ENCODE results near the gene PIP5K1B. TPM values are rescaled to one million over a fixed set of nuclear protein-coding genes. Genes with fewer than 3 reads are reported as not detected.

PIP5K1B gene
- total RNA-seq, 1 experiment from 2014 or later, result not detected

GRCh38 chr9:68898781-68899439 is 193.9 kb downstream of the PIP5K1B start:
- POLR2A ChIA-PET (ENCODE audit: unreplicated experiment), result no interaction called here
- ATAC-seq, result no peak

GRCh38 chr9:68904454-68904853 is 199.4 kb downstream of the PIP5K1B start:
- intact Hi-C loops (cut with micrococcal nuclease), result no loop called here
- CTCF ChIA-PET, result no interaction called here
- DNase-seq, result no peak
- no peaks in the 10 kb centered on the region for H3K9me3 ChIP-seq (ENCODE audit: low read length)
- no peaks in the 10 kb centered on the region for H4K20me1 ChIP-seq (ENCODE audit: low read length)
- no peak overlapping the region for H3K4me3 ChIP-seq (ENCODE audit: low read length)
- no peaks in the 10 kb centered on the region for H3K79me2 ChIP-seq (ENCODE audit: low read length)
- POLR2A ChIA-PET (ENCODE audit: unreplicated experiment), result no interaction called here
- no peak overlapping the region for H3K9ac ChIP-seq (ENCODE audit: low read length)
- no peaks in the 10 kb centered on the region for H3K36me3 ChIP-seq (ENCODE audit: low read depth, low read length)
- H3K27ac ChIP-seq (ENCODE audit: low read length), result no peak overlapping the region
- ATAC-seq, result no peak
- TF ChIP-seq, protein P1, sequence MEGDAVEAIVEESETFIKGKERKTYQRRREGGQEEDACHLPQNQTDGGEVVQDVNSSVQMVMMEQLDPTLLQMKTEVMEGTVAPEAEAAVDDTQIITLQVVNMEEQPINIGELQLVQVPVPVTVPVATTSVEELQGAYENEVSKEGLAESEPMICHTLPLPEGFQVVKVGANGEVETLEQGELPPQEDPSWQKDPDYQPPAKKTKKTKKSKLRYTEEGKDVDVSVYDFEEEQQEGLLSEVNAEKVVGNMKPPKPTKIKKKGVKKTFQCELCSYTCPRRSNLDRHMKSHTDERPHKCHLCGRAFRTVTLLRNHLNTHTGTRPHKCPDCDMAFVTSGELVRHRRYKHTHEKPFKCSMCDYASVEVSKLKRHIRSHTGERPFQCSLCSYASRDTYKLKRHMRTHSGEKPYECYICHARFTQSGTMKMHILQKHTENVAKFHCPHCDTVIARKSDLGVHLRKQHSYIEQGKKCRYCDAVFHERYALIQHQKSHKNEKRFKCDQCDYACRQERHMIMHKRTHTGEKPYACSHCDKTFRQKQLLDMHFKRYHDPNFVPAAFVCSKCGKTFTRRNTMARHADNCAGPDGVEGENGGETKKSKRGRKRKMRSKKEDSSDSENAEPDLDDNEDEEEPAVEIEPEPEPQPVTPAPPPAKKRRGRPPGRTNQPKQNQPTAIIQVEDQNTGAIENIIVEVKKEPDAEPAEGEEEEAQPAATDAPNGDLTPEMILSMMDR (conservative IDR thresholded peaks at IDR 0.05; ENCODE audit: low read depth, low read length), result no peak
- TF ChIP-seq EZH2 (IDR thresholded peaks at IDR 0.05; ENCODE audit: low read length, unreplicated experiment) (no peak), EZH2phosphoT487 (IDR thresholded peaks at IDR 0.05; ENCODE audit: borderline replicate concordance, low read length) (no peak)
- H3K9me2 ChIP-seq (replicated peaks; ENCODE audit: low read length), result no peaks in the 10 kb centered on the region
- no peaks in the 10 kb centered on the region for H3K4me1 ChIP-seq (ENCODE audit: insufficient read depth, low read length)
- peaks cover 78% of the 10 kb centered on the region for H3K27me3 ChIP-seq (ENCODE audit: low read length)
- no TSS peak for BruUV-seq (replicated peaks)
- no peak overlapping the region for H3K4me2 ChIP-seq (ENCODE audit: low read length)
- H2AFZ ChIP-seq (ENCODE audit: low read length), result no peak overlapping the region
- no peaks in the 10 kb centered on the region for H3F3A ChIP-seq (ENCODE audit: low read length, unreplicated experiment)

More at GRCh38 chr9:68898781-68899439, 193.9 kb downstream of the PIP5K1B start:
- no peak overlapping the region for H3K4me2 ChIP-seq (ENCODE audit: low read length)
- H3K79me2 ChIP-seq (ENCODE audit: low read length), result no peaks in the 10 kb centered on the region
- H3K9me2 ChIP-seq (replicated peaks; ENCODE audit: low read length), result no peaks in the 10 kb centered on the region
- CTCF ChIA-PET, result no interaction called here
- H2AFZ ChIP-seq (ENCODE audit: low read length), result no peak overlapping the region
- no peaks in the 10 kb centered on the region for H3K4me1 ChIP-seq (ENCODE audit: insufficient read depth, low read length)
- H3K36me3 ChIP-seq (ENCODE audit: low read depth, low read length), result no peaks in the 10 kb centered on the region
- no peak overlapping the region for H3K27ac ChIP-seq (ENCODE audit: low read length)
- H3K9me3 ChIP-seq (ENCODE audit: low read length), result no peaks in the 10 kb centered on the region
- H3K9ac ChIP-seq (ENCODE audit: low read length), result no peak overlapping the region
- no peak for DNase-seq
- intact Hi-C loops (cut with micrococcal nuclease), result no loop called here
- no peaks in the 10 kb centered on the region for H4K20me1 ChIP-seq (ENCODE audit: low read length)
- no TSS peak for BruUV-seq (replicated peaks)
- TF ChIP-seq, protein P1 (conservative IDR thresholded peaks at IDR 0.05; ENCODE audit: low read depth, low read length), result no peak
- TF ChIP-seq EZH2phosphoT487 (IDR thresholded peaks at IDR 0.05; ENCODE audit: borderline replicate concordance, low read length), result no peak
- no peak for TF ChIP-seq EZH2 (IDR thresholded peaks at IDR 0.05; ENCODE audit: low read length, unreplicated experiment)
- H3K4me3 ChIP-seq (ENCODE audit: low read length), result no peak overlapping the region
- no peaks in the 10 kb centered on the region for H3F3A ChIP-seq (ENCODE audit: low read length, unreplicated experiment)
- peaks cover 54% of the 10 kb centered on the region for H3K27me3 ChIP-seq (ENCODE audit: low read length)

DNA sequence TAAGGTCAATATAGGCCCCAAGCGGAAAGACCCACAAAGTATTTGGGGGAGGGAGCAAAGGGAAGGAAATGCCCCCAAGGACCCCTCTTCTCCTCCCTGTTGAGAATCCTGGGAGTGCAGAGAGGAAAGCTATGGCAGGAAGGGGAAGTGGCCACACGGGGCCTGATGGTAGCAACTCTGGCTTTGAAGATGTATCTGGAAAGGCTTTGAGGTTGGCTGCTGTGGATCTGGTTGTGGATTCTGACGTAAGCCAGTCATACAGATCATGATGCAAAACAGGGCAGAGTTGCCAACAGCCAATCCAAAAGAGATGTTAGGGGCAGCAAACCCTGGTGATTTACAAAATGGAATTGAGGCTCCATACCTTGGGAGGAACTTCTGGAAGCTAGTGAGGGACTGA is 200.1 kb downstream of the PIP5K1B start:
- H2AFZ ChIP-seq (ENCODE audit: low read length), result no peak overlapping the region
- H3F3A ChIP-seq (ENCODE audit: low read length, unreplicated experiment), result no peaks in the 10 kb centered on the region
- TF ChIP-seq EZH2 (IDR thresholded peaks at IDR 0.05; ENCODE audit: low read length, unreplicated experiment) (no peak), EZH2phosphoT487 (IDR thresholded peaks at IDR 0.05; ENCODE audit: borderline replicate concordance, low read length) (no peak)
- TF ChIP-seq, protein P1 (conservative IDR thresholded peaks at IDR 0.05; ENCODE audit: low read depth, low read length), result no peak
- H3K79me2 ChIP-seq (ENCODE audit: low read length), result no peaks in the 10 kb centered on the region
- DNase-seq (no peak), ATAC-seq (no peak)
- no peaks in the 10 kb centered on the region for H3K9me2 ChIP-seq (replicated peaks; ENCODE audit: low read length)
- no peak overlapping the region for H3K27ac ChIP-seq (ENCODE audit: low read length)
- H3K9ac ChIP-seq (ENCODE audit: low read length), result no peak overlapping the region
- no TSS peak for BruUV-seq (replicated peaks)
- ChIA-PET POLR2A (ENCODE audit: unreplicated experiment) (no interaction called here), CTCF (no interaction called here)
- H3K4me2 ChIP-seq (ENCODE audit: low read length), result no peak overlapping the region
- no peak overlapping the region for H3K4me3 ChIP-seq (ENCODE audit: low read length)
- H3K4me1 ChIP-seq (ENCODE audit: insufficient read depth, low read length), result no peaks in the 10 kb centered on the region
- H3K9me3 ChIP-seq (ENCODE audit: low read length), result no peaks in the 10 kb centered on the region
- no peaks in the 10 kb centered on the region for H4K20me1 ChIP-seq (ENCODE audit: low read length)
- H3K27me3 ChIP-seq (ENCODE audit: low read length), result peaks cover 79% of the 10 kb centered on the region
- intact Hi-C loops (cut with micrococcal nuclease), result no loop called here
- no peaks in the 10 kb centered on the region for H3K36me3 ChIP-seq (ENCODE audit: low read depth, low read length)

All from PC-3 (cell line).